Stimulated activated CD8-positive, alpha-beta memory T cell treated with anti-CD3 and anti-CD28 coated beads, Interleukin-12 subunit alpha, Interleukin-12 subunit beta, amount 100 ng/mL, for 24 hours (primary cell): Measurements from ENCODE around the gene LYPD8.

Experiments
- DNase-seq: peaks from one replicate; pipeline ENCODE4 v3.0.0-alpha.2; 2020; ENCODE audit errors: extremely low read depth

The LYPD8 gene

DNA sequence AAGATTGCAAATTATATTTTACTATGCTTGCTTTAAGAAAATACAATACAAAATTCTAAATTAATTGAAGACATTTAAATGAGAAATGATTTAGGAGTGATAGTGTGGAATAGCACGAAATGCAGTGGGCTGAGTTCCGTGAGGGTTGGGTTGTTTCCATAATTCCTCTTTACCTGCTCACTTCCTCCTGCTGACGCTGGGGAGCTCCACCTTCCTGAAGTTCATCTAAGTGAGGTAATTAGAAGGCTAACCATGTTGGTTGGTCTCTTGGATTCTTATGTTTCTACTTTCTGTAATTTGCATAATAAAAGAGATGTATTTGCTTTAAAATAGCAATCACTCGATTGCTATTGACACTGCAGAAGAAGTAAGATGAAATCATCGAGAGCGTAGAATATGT is 57.7 kb downstream of the LYPD8 start:
- no peak for DNase-seq

DNA sequence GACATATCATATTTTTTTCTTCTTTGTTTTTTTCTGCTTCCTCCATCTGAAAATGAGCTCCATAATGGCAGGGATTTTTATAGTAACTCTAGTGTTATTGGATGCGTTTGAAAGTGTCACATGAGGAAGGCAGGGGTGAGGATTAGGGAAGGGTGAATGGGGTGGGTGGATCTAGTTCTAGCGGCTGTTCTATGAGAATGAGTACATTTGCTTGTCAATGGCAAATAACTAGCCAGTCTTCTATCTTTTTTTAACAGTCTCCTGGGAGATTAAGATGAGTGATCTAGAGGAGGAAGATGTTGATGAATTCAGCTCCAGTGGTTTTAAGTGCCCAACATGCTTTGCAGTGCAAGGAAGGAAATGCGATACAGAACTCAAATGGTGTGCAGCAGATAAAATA is 58.8 kb downstream of the LYPD8 start:
- DNase-seq = no peak

DNA sequence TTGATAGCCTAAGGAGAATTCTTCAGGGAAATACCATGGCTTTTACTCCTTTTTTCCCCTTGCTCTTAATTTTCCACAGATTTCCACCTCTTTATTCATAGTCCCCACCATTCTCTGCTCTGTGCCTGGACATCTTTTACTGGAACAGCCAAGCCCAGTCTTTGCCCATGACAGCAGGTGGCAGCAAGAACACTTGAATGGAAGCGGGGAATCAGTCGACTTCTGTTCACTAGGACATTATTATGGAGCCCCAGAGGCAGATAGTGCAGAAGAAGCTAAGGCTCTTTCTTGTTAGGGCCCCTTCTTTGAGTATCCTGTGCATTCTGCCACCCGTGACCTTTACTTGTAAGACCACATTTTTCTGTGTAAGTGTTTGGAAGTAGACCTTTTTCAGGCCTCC is 59.3 kb downstream of the LYPD8 start:
- DNase-seq = no peak

DNA sequence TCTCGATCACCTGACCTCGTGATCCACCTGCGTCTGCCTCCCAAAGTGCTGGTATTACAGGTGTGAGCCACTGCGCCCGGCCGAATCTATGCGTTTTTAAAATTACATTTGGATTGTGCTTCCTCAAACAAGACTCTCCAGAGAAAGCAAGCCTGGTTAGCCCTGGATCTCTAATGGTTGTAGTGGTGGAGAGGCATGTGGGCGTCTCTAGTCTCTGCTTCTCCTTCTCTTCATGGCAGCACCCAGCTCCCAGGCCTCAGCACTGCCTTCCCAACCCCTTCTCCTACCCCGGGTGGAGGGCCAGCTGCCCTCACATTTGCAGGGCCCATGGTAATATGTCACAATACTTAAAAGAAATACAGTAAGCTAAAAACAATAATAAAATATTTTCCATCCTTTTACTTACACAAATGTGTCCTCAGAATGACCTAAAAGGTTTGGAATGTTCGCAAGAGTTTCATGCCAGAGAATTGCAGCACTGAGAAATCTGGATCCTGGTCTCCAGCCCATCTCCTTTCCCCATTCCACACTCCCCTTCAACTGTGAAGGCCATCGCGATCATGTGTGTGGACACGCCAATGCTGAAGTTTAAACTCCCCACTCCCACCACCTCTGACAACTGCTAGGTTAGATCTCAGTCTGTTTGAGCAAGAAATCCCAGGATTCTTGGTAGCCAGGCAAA is 60.0 kb downstream of the LYPD8 start:
- DNase-seq = no peak

DNA sequence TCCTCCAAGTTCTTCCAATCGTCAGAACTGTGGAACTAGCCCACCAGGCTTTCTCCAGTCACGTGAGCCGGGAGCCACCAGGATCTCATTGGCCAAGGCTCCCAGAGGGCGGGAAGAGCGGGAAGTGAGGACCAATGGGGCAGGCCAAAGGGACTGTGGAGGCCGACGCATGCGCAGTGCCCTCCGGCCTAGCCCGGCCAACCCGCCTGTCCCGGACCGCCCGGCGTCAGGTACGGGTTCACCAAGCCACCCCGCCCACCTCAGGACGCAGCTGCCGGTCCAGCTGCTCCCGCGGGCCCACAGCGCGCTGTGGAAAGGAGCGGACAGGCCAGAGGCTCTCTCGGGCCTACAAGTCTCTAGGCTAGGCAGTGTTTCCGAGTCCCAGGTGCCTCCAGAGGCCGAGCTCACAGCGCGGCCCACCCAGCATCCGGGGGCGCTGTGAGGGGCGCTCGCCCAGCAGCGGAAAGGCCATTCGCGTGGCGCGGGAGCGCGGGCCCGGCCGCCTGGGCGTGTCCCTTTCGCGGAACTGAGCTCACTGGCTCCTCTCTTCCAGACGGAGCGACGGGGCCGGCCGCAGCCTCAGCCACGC is 63.9 kb downstream of the LYPD8 start:
- DNase-seq = no peak
